ENCODE measurements around the gene KMT2E. TPM values are rescaled to one million over a fixed set of nuclear protein-coding genes. Genes with fewer than 3 reads are reported as not detected.
"Not testable (repeated sequence)": the region's sequence is repeated elsewhere in the genome, so short reads cannot be mapped to it uniquely, and the experiment has no call there.

KMT2E gene
- total RNA-seq, 3 donors from 2014 or later = 49.2 to 71.8 (median 67.4) TPM

DNA sequence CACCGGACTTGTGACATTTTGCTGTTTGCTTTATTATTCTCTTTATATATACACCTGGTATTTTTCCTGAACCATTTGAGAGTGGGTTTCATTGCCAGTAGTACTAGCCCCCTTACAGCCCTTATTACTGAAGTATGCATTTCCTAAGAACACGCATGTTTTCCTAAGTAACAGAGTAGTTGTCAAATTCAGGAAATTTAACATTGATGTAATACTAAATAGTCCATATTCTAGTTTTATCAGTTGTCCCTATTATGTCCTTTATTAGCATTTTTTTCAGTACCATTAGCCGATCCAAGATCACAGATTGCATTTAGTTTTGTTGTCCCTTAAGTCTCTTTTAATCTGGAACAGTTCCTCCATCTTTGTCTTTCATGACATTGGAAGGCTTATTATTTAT lies 8.0 kb downstream of the KMT2E start:
- peaks cover 79% of the 10 kb centered on the region for H3K4me1 Mint-ChIP-seq (ENCODE audit: low read depth)
- H3K9me3 Mint-ChIP-seq = no peaks in the 10 kb centered on the region
- DNase-seq (no peak), ATAC-seq (no peak)
- H3K4me3 Mint-ChIP-seq = peak overlapping the region; percentile 22
- peaks cover 3% of the 10 kb centered on the region for H3K36me3 Mint-ChIP-seq (ENCODE audit: insufficient read depth)
- no peaks in the 10 kb centered on the region for H3K27me3 Mint-ChIP-seq (ENCODE audit: low read depth)

DNA sequence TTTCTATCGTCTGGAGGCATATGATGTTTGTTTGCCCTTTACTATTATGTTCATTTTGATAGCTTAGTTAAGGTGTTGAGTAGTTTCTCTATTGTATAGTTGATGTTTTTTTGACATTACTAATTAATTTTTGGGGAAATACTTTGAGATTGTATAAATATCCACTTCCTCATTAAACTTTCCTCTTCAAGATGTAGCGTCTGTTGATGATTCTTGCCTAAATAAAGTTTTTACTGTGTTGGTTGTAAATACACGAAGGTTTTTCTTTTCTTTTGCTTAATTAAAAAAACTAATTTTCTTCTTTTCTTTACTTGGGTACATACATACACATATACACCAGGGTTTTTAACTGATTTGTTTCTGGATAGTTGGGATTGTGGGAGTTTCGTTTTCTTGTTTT lies 8.5 kb downstream of the KMT2E start:
- Mint-ChIP-seq H3K36me3 (ENCODE audit: insufficient read depth) (peaks cover 3% of the 10 kb centered on the region), H3K4me3 (peak overlapping the region; percentile 22), H3K4me1 (ENCODE audit: low read depth) (peaks cover 78% of the 10 kb centered on the region), H3K9me3 (no peaks in the 10 kb centered on the region), H3K27me3 (ENCODE audit: low read depth) (no peaks in the 10 kb centered on the region)
- ATAC-seq = no peak
- no peak for DNase-seq

DNA sequence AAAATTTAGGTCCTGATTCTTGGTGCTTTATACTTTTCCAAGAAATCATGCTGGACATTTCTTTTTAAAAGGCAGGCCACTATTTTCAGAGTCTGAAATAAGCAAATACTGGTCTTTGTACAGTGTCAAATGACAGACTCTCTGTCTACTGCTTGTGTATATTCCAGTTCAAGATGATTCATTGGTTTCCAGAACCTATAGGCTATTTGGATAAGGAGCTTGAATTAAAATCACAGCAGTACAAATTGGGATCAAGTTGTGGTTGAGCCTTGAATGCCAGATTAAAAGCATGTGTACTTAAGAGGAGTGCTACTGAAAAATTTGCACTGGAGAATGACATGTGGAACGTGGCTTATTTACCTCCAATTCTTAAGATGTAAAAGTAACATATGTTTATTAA lies 10.7 kb downstream of the KMT2E start:
- DNase-seq (no peak), ATAC-seq (no peak)
- Mint-ChIP-seq H3K4me3 (no peak overlapping the region), H3K4me1 (ENCODE audit: low read depth) (peaks cover 89% of the 10 kb centered on the region), H3K36me3 (ENCODE audit: insufficient read depth) (peaks cover 8% of the 10 kb centered on the region), H3K27me3 (ENCODE audit: low read depth) (no peaks in the 10 kb centered on the region), H3K9me3 (no peaks in the 10 kb centered on the region)

DNA sequence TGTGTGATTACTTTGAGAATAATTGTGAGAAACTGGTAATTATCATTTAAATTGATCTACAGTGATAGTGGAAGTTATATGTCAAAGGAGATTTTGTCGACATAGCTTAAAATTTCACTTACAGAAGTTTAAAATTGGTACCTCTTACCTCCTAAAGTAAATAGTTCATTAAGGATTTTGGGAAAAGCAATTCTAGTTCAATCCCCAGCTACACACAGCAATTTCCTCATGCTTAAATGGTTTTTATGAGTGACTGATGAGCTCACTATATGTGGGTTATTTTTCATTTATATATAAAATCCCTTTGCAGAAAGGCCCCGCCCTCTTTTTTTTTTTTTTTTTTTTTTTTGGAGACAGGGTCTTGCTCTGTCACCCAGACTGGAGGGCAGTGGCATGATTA lies 12.7 kb downstream of the KMT2E start:
- H3K36me3 Mint-ChIP-seq (ENCODE audit: insufficient read depth) = peaks cover 9% of the 10 kb centered on the region
- peaks cover 88% of the 10 kb centered on the region for H3K4me1 Mint-ChIP-seq (ENCODE audit: low read depth)
- H3K4me3 Mint-ChIP-seq = peak overlapping the region; percentile 33
- DNase-seq (no peak), ATAC-seq (no peak)
- no peaks in the 10 kb centered on the region for H3K9me3 Mint-ChIP-seq
- H3K27me3 Mint-ChIP-seq (ENCODE audit: low read depth) = no peaks in the 10 kb centered on the region

DNA sequence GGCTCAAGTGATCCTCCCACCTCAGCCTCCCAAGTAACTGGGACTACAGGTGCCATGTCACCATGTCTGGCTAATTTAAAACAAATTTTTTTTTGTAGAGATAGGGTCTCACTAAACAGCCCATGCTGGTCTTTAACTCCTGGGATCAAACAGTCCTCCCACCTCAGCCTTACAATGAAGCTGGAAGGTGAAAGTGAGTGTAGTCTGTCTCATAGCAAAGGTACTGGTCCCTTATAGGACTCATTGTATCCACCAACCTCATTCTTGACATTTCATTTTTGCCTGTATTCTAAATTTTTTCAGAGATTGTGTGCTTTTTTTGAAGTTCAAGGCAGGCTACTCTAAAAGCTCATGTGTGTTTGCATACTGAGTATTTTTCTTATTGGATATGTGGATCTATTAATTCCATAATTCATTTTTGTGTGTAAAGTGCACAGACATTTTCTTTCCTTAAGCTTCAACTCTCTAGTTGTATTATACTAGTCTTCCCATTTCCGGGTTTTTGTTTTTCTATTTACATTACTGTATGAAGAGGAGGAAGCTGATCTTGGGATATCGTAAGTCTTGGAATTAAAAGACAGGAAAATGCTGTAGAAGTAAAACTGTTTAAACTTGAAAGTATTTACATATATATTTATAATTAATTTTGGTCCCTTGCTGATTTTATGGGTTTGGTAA lies 13.3 kb downstream of the KMT2E start:
- Mint-ChIP-seq H3K9me3 (no peaks in the 10 kb centered on the region), H3K4me3 (no peak overlapping the region), H3K36me3 (ENCODE audit: insufficient read depth) (peaks cover 9% of the 10 kb centered on the region), H3K27me3 (ENCODE audit: low read depth) (no peaks in the 10 kb centered on the region), H3K4me1 (ENCODE audit: low read depth) (peaks cover 82% of the 10 kb centered on the region)
- ATAC-seq = no peak
- no peak for DNase-seq

DNA sequence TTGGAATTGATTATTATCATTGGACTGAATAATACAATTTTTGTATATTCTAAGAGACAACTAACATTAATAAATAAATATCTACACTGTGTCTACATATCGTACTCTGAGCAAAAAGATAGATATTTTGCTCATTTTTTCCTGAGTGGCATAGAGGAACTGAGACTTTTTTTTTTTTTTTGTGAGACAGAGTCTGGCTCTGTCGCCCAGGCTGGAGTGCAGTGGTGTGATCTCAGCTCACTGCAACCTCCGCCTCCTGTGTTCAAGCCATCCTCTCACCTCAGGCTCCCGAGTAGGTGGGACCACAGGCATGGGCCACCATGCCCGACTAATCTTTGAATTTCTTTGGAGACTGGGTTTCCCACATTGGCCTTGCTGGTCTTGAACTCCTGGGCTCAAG lies 14.0 kb downstream of the KMT2E start:
- Mint-ChIP-seq H3K4me3 (no peak overlapping the region), H3K36me3 (ENCODE audit: insufficient read depth) (peaks cover 9% of the 10 kb centered on the region), H3K4me1 (ENCODE audit: low read depth) (peaks cover 78% of the 10 kb centered on the region), H3K27me3 (ENCODE audit: low read depth) (no peaks in the 10 kb centered on the region), H3K9me3 (no peaks in the 10 kb centered on the region)
- no peak for DNase-seq
- no peak for ATAC-seq

DNA sequence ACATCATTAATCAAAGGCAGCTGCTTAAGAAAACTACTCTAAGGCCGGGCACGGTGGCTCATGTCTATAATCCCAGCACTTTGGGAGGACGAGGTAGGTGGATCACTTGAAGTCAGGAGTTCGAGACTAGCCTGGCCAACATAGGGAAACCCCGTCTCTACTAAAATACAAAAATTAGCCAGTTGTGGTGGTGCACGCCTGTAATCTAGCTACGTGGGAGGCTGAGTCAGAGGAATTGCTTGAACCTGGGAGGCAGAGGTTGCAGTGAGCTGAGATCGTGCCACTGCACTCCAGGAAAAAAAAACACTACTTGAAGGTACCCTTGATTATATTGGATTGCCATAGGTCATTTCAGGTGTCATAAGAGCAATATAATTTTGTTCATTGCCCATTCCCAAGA lies 14.9 kb downstream of the KMT2E start:
- H3K4me3 Mint-ChIP-seq; H3K27me3 Mint-ChIP-seq (ENCODE audit: low read depth); H3K9me3 Mint-ChIP-seq; H3K36me3 Mint-ChIP-seq (ENCODE audit: insufficient read depth); DNase-seq; ATAC-seq: not testable (repeated sequence)
- H3K4me1 Mint-ChIP-seq (ENCODE audit: low read depth) = peaks cover 78% of the 10 kb centered on the region

DNA sequence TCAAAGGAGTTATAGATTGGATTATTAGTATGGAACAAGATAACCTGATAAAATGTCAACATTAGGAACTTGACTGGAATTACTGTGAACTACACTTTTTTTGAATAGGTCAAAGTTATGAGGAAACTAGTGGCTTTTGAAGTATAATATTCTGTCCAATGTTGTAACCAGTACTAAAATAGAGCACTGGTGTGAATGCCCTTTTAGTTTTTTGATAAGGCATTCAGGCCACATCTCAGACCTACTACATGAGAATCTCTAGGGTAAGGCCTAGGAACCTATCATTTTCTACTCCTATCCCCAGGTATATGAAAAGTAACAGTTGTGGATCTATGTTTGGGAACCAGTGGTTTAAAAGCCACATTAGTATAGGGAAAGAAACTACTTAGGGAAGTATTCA lies 16.4 kb downstream of the KMT2E start:
- H3K36me3 Mint-ChIP-seq (ENCODE audit: insufficient read depth) = peaks cover 13% of the 10 kb centered on the region
- no peaks in the 10 kb centered on the region for H3K27me3 Mint-ChIP-seq (ENCODE audit: low read depth)
- peaks cover 69% of the 10 kb centered on the region for H3K4me1 Mint-ChIP-seq (ENCODE audit: low read depth)
- H3K4me3 Mint-ChIP-seq = peak overlapping the region; percentile 29
- ATAC-seq (no peak), DNase-seq (no peak)
- H3K9me3 Mint-ChIP-seq = no peaks in the 10 kb centered on the region

DNA sequence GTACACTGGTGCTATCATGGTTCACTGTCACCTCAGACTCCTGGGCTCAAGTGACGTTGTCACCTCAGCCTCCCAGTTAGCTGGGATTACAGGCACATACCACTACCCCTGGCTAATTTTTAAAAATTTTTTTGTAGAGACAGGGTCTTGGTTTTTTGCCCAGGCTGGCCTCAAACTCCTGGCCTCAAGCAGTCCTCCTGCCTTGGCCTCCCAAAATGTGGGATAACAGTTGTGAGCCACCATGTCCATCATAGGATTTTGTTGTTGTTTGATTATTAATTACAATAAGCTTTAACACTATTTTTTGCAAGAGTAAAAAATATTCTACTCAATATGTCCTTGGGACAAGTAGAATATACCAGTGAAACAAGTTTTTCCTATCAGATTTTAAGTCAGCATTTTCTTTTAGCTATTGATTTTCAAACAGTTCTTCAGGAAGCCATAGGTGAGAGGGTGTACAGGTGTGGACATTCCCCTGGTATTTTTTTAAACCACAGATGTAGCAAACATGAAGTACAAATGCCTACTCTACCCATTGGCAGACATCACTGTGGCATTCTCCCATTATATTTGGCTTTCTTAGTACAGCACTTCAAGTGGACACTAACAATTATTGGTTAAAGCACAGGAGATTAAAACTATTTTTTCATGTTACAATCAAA lies 18.7 kb downstream of the KMT2E start:
- H3K4me1 Mint-ChIP-seq (ENCODE audit: low read depth) = peaks cover 67% of the 10 kb centered on the region
- peaks cover 13% of the 10 kb centered on the region for H3K36me3 Mint-ChIP-seq (ENCODE audit: insufficient read depth)
- DNase-seq (no peak), ATAC-seq (no peak)
- H3K4me3 Mint-ChIP-seq = no peak overlapping the region
- H3K9me3 Mint-ChIP-seq = no peaks in the 10 kb centered on the region
- H3K27me3 Mint-ChIP-seq (ENCODE audit: low read depth) = no peaks in the 10 kb centered on the region

DNA sequence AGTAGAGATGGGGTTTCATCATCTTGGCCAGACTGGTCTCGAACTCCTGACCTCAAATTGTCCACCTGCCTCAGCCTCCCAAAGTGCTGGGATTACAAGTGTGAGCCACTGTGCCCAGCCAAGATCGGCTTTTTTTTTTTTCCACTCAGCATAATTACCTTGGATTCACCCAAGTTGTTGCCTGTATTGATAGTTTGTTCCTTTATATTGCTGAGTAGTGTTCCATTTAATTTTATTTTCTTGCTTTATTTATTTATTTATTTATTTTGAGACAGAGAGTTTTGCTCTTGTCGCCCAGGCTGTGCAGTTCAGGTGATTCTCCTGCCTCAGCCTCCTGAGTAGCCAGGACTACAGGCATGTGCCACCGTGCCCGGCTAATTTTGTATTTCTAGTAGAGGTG lies 21.3 kb downstream of the KMT2E start:
- no peaks in the 10 kb centered on the region for H3K27me3 Mint-ChIP-seq (ENCODE audit: low read depth)
- no peaks in the 10 kb centered on the region for H3K9me3 Mint-ChIP-seq
- H3K36me3 Mint-ChIP-seq (ENCODE audit: insufficient read depth) = peaks cover 11% of the 10 kb centered on the region
- H3K4me3 Mint-ChIP-seq = no peak overlapping the region
- ATAC-seq (no peak), DNase-seq (no peak)
- H3K4me1 Mint-ChIP-seq (ENCODE audit: low read depth) = peaks cover 56% of the 10 kb centered on the region

DNA sequence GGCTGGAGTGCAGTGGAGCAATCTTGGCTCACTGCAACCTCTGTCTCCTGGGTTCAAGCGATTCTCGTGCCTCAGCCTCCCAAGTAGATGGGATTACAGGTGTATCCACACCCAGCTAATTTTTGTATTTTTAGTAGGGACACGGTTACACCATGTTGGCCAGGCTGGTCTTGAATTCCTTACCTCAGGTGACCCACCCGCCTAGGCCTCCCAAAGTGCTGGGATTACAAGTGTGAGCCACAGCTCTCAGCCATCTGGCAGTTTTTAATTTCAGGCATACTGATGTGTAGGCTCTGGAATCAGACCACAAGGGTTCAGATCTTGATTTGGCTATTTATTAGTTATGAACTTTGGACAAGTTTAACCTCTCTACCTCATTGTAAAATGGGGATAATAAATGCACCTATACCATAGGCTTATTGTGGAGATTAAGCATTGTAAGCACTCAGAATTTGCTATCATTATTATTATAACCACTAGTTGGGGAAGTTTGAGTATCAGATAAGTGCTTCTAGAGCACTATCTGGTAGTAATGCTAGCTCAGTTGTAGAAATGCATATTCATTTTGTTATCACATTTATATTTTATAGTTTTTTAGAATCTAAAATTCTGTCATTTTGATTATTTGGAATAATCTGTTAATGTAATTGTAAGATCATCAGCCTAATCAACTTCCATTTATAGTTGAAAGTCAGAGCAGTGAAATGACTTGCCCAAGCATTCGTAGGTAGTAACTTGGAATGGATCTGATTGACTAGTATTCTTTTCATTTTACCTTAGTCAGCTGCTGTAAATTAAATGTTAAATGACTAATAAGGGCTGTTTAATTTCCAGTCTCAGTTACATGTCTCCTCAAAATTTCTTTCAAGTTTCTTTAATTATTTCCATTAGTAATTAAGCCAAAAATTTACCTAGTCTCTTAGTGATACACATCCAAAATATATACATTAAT lies 22.5 kb downstream of the KMT2E start:
- Mint-ChIP-seq H3K4me1 (ENCODE audit: low read depth) (peaks cover 52% of the 10 kb centered on the region), H3K4me3 (peak overlapping the region; percentile 0), H3K27me3 (ENCODE audit: low read depth) (no peaks in the 10 kb centered on the region), H3K36me3 (ENCODE audit: insufficient read depth) (peaks cover 7% of the 10 kb centered on the region), H3K9me3 (no peaks in the 10 kb centered on the region)
- no peak for DNase-seq
- peak; percentile 29 to 51 for ATAC-seq

DNA sequence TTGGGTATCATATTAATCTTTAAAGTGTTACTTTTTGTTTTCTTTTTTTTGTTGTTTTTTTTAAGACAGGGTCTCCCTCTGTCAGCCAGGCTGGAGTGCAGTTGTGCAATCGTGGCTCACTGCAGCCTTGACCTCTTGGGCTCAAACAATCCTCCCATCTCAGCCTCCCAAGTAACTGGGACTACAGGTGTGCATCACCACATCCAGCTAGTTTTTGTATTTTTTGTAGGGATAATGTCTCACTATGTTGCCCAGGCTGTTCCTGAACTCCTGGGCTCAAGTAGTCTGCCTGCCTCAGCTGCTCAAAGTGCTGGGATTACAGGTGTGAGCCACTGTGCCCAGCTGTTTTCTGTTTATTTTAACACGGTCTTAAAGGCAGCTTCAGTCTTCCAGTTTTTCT lies 23.3 kb downstream of the KMT2E start:
- H3K36me3 Mint-ChIP-seq (ENCODE audit: insufficient read depth) = peaks cover 7% of the 10 kb centered on the region
- DNase-seq (no peak), ATAC-seq (no peak)
- no peak overlapping the region for H3K4me3 Mint-ChIP-seq
- H3K27me3 Mint-ChIP-seq (ENCODE audit: low read depth) = no peaks in the 10 kb centered on the region
- H3K4me1 Mint-ChIP-seq (ENCODE audit: low read depth) = peaks cover 52% of the 10 kb centered on the region
- no peaks in the 10 kb centered on the region for H3K9me3 Mint-ChIP-seq

DNA sequence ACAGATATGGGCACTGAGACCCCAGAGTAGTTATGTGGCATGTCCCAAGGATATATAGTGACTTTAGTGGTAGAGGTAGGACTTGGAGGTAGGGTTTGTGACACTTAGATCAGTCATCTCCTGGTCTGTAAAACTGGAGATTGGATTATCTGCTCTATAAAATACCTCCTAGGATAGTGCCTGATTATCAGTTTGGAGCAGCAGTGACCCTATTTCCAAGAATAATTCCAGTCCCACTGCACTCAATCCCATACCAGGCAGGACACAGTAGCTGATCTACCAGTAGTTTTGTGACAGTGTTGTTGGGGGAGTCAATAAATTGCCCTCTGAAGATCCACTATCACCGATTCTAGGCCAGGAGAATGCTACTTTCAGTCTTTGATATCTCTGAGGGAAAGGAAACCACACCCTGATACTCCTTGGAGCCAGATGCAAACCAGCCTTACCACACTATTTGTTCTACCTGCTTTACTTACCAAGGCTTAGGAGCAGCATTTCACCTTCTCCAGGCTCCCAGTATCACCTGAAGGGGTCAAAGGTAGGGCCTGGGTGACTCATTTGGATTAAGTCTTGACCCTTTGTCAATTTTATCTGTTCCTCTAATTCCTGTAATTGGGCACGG lies 30.6 kb downstream of the KMT2E start:
- Mint-ChIP-seq H3K27me3 (ENCODE audit: low read depth) (no peaks in the 10 kb centered on the region), H3K4me3 (no peak overlapping the region), H3K9me3 (no peaks in the 10 kb centered on the region), H3K4me1 (ENCODE audit: low read depth) (peaks cover 35% of the 10 kb centered on the region), H3K36me3 (ENCODE audit: insufficient read depth) (peaks cover 24% of the 10 kb centered on the region)
- DNase-seq (no peak), ATAC-seq (no peak)

DNA sequence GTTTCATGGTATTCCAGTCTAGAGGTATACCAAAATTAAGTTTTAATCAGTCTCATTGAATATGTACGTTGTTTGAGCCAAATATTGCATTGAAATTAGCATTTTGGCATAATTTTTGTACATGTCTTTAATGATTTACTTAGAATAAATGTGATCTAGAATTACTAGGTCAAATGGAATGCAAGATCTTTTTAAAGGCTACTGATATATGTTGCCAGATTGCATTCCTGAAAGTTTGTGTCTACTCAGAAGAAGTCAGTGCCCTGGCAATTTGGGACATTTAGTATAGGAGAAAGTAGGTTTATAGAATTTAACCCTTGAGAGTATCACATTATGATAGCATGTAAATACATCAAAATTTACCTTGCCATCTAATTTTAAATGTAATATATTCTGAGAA lies 32.4 kb downstream of the KMT2E start:
- no peaks in the 10 kb centered on the region for H3K27me3 Mint-ChIP-seq (ENCODE audit: low read depth)
- peaks cover 28% of the 10 kb centered on the region for H3K36me3 Mint-ChIP-seq (ENCODE audit: insufficient read depth)
- peaks cover 45% of the 10 kb centered on the region for H3K4me1 Mint-ChIP-seq (ENCODE audit: low read depth)
- no peaks in the 10 kb centered on the region for H3K9me3 Mint-ChIP-seq
- no peak overlapping the region for H3K4me3 Mint-ChIP-seq
- no peak for DNase-seq
- ATAC-seq = no peak
